Fibroblast of the aortic adventitia (primary cell): Measurements from ENCODE around the gene CRYGC. TPM values are rescaled to one million over a fixed set of nuclear protein-coding genes. Genes with fewer than 3 reads are reported as not detected.

ENCODE experiments used
- DNase-seq: peaks from one replicate; pipeline ENCODE4 v3.0.0-alpha.2; 2010; ENCODE audit warnings: low read depth
- H3K4me3 ChIP-seq: 2 replicates; pipeline ENCODE4 v1.5.1; 2011; ENCODE audit warnings: low read depth, mild to moderate bottlenecking, control low read depth, low read length, moderate library complexity
- total RNA-seq: library from RNA; depleted of rRNA; stranded (reverse); fragments of >200 nt; gene quantifications from 2 replicates; pipeline ENCODE4 v1.2.3, GENCODE V29; 2012; ENCODE audit warnings: low replicate concordance
- TF ChIP-seq, protein P1 (sequence below): IDR thresholded peaks from 2 replicates; pipeline ENCODE4 v1.5.1; 2011; ENCODE audit warnings: mild to moderate bottlenecking, low read length, control low read depth, inconsistent platforms; ENCODE audit not compliant: insufficient read depth

Gene CRYGC
- total RNA-seq, 1 donor, result not detected

- no peak overlapping the region for H3K4me3 ChIP-seq
- DNase-seq, result no peak
- TF ChIP-seq, protein P1, sequence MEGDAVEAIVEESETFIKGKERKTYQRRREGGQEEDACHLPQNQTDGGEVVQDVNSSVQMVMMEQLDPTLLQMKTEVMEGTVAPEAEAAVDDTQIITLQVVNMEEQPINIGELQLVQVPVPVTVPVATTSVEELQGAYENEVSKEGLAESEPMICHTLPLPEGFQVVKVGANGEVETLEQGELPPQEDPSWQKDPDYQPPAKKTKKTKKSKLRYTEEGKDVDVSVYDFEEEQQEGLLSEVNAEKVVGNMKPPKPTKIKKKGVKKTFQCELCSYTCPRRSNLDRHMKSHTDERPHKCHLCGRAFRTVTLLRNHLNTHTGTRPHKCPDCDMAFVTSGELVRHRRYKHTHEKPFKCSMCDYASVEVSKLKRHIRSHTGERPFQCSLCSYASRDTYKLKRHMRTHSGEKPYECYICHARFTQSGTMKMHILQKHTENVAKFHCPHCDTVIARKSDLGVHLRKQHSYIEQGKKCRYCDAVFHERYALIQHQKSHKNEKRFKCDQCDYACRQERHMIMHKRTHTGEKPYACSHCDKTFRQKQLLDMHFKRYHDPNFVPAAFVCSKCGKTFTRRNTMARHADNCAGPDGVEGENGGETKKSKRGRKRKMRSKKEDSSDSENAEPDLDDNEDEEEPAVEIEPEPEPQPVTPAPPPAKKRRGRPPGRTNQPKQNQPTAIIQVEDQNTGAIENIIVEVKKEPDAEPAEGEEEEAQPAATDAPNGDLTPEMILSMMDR, result no peak
These were observed 19.2 kb upstream of the CRYGC start for GRCh38 chr2:208148803-208149202.

- no peak for DNase-seq
- TF ChIP-seq, protein P1, result no peak
- no peak overlapping the region for H3K4me3 ChIP-seq
These were observed 18.1 kb upstream of the CRYGC start for GRCh38 chr2:208147759-208148158.

DNA sequence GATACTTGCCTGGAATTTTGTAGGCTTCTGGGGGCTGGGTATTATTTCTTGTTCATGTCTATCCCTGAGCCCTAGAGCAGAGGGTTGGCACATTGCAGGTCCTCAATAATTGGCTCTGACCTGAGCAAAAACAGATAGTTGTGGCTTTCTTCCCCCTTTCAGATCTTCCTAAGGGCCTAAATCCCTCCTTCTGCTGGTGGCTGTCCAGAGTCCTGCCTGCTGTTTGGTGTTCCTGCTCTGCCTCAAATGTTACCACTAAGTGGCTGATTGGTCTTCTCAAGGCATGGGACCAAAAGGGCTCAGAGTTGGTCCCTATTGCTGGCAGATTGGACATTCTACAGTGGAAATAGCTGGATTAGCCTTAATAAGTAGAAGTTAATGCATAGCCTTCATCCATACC, 17.4 kb upstream of the CRYGC start:
- DNase-seq, result no peak
- TF ChIP-seq, protein P1, result no peak

DNA sequence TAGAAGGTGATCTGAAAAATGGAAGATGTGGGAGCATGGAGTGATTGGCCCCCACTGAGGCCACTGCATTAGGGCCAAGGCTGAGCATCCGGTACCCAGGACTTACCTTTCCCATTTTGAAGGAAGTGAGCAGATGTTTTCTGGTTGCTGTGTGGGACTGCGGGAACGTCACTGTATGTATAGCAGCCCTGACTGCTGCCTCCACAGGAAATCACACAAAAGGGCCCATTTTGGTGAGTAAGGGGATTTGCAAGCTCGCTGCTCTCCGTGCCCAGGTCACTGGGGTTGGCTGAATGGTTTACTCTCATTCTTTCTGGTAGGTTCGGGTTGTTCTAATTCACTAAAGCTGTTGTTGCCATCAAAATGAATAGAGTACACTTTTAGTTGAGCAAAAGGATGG, 16.4 kb upstream of the CRYGC start, which contains the start of gene CRYGB:
TSS of gene CRYGB (minus strand) at position 153 of the 400 bp plus-strand sequence. CDS start at position 115, 38 bp downstream.
- TF ChIP-seq, protein P1, result no peak
- DNase-seq, result no peak
- H3K4me3 ChIP-seq, result no peak within 1 kb of the TSS

More for the DNA sequence above, 17.4 kb upstream of the CRYGC start:
- no peak overlapping the region for H3K4me3 ChIP-seq

- TF ChIP-seq, protein P1, result no peak
These were observed 13.5 kb upstream of the CRYGC start for GRCh38 chr2:208142925-208143799.

GRCh38 chr2:208142240-208142924, 12.8 kb upstream of the CRYGC start:
- H3K4me3 ChIP-seq, result no peak overlapping the region
- TF ChIP-seq, protein P1, result no peak
- DNase-seq, result peak; percentile 25

More at GRCh38 chr2:208142925-208143799, 13.5 kb upstream of the CRYGC start:
- DNase-seq, result no peak
- no peak overlapping the region for H3K4me3 ChIP-seq
